ENCODE measurements around the gene ECHDC1. TPM values are rescaled to one million over a fixed set of nuclear protein-coding genes. Genes with fewer than 3 reads are reported as not detected.

Gene ECHDC1
- total and polyA plus RNA-seq, 2 experiments from 2014 or later: 60.7 to 96.1 TPM

DNA sequence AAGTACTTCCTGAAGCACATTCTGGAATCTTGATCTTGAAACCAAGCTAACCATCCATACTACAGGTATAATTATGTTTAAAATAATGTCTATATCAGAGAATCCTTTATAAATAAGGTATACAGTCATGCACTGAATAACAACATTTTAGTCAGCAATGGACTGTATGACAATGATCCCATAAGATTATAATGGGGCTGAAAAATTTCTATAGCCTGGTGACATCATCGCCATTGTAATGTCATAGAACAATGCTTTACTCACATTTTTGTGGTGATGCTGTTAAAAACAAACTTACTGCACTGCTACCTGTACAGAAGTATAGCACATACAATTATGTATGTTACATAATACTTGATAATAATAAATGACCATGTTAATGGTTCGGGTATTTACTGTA lies 44.9 kb downstream of the ECHDC1 start:
- 73% methylated on average over 2 of the region's 2 CpGs for WGBS (ENCODE audit: low lambda C conversion rate, missing lambda C conversion rate)
- H3K79me2 ChIP-seq: peaks cover 30% of the 10 kb centered on the region
- H3K9me2 ChIP-seq (replicated peaks; ENCODE audit: insufficient read depth): no peaks in the 10 kb centered on the region
- H4K20me1 ChIP-seq (ENCODE audit: insufficient read depth, poor library complexity, severe bottlenecking): no peaks in the 10 kb centered on the region
- H3K4me3 ChIP-seq: no peak overlapping the region
- H3K4me2 ChIP-seq: no peak overlapping the region
- H3K9me3 ChIP-seq (ENCODE audit: low read depth): no peaks in the 10 kb centered on the region
- H2AFZ ChIP-seq: no peak overlapping the region
- no peaks in the 10 kb centered on the region for H3K27me3 ChIP-seq
- no peak overlapping the region for H3K27ac ChIP-seq
- TF ChIP-seq, protein P1, sequence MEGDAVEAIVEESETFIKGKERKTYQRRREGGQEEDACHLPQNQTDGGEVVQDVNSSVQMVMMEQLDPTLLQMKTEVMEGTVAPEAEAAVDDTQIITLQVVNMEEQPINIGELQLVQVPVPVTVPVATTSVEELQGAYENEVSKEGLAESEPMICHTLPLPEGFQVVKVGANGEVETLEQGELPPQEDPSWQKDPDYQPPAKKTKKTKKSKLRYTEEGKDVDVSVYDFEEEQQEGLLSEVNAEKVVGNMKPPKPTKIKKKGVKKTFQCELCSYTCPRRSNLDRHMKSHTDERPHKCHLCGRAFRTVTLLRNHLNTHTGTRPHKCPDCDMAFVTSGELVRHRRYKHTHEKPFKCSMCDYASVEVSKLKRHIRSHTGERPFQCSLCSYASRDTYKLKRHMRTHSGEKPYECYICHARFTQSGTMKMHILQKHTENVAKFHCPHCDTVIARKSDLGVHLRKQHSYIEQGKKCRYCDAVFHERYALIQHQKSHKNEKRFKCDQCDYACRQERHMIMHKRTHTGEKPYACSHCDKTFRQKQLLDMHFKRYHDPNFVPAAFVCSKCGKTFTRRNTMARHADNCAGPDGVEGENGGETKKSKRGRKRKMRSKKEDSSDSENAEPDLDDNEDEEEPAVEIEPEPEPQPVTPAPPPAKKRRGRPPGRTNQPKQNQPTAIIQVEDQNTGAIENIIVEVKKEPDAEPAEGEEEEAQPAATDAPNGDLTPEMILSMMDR (IDR thresholded peaks at IDR 0.05; ENCODE audit: poor library complexity): no peak
- TF ChIP-seq EZH2 (IDR thresholded peaks at IDR 0.05; ENCODE audit: borderline replicate concordance): no peak
- no peak for TF ChIP-seq EZH2phosphoT487 (IDR thresholded peaks at IDR 0.05; ENCODE audit: low read depth, severe bottlenecking, unreplicated experiment)
- peaks cover 11% of the 10 kb centered on the region for H3K4me1 ChIP-seq (ENCODE audit: insufficient read depth)
- DNase-seq (ENCODE audit: low spot score): no peak
- H3K36me3 ChIP-seq (replicated peaks; ENCODE audit: insufficient read depth, low read depth): no peaks in the 10 kb centered on the region

GRCh38 chr6:127297502-127298070 lies 45.8 kb downstream of the ECHDC1 start:
- peaks cover 33% of the 10 kb centered on the region for H3K79me2 ChIP-seq
- no peaks in the 10 kb centered on the region for H3K9me3 ChIP-seq (ENCODE audit: low read depth)
- H3K4me1 ChIP-seq (ENCODE audit: insufficient read depth): peaks cover 11% of the 10 kb centered on the region
- H3K4me3 ChIP-seq: no peak overlapping the region
- DNase-seq (ENCODE audit: low spot score): peak; percentile 39
- H4K20me1 ChIP-seq (ENCODE audit: insufficient read depth, poor library complexity, severe bottlenecking): no peaks in the 10 kb centered on the region
- peak overlapping the region; percentile 47 for H3K4me2 ChIP-seq
- no peak for TF ChIP-seq EZH2phosphoT487 (IDR thresholded peaks at IDR 0.05; ENCODE audit: low read depth, severe bottlenecking, unreplicated experiment)
- TF ChIP-seq EZH2 (IDR thresholded peaks at IDR 0.05; ENCODE audit: borderline replicate concordance): no peak
- TF ChIP-seq, protein P1 (IDR thresholded peaks at IDR 0.05; ENCODE audit: poor library complexity): no peak
- WGBS (ENCODE audit: low lambda C conversion rate, missing lambda C conversion rate): 23% methylated on average over 4 of the region's 4 CpGs
- no peaks in the 10 kb centered on the region for H3K36me3 ChIP-seq (replicated peaks; ENCODE audit: insufficient read depth, low read depth)
- no peaks in the 10 kb centered on the region for H3K9me2 ChIP-seq (replicated peaks; ENCODE audit: insufficient read depth)
- H3K27ac ChIP-seq: peak overlapping the region; percentile 29
- no peak overlapping the region for H2AFZ ChIP-seq
- H3K27me3 ChIP-seq: no peaks in the 10 kb centered on the region

- H3K4me2 ChIP-seq: no peak overlapping the region
- 77% methylated on average over 5 of the region's 5 CpGs for WGBS (ENCODE audit: low lambda C conversion rate, missing lambda C conversion rate)
- no peaks in the 10 kb centered on the region for H3K27me3 ChIP-seq
- peaks cover 28% of the 10 kb centered on the region for H3K79me2 ChIP-seq
- H3K27ac ChIP-seq: no peak overlapping the region
- H3K9me3 ChIP-seq (ENCODE audit: low read depth): no peaks in the 10 kb centered on the region
- TF ChIP-seq EZH2 (IDR thresholded peaks at IDR 0.05; ENCODE audit: borderline replicate concordance) (no peak), EZH2phosphoT487 (IDR thresholded peaks at IDR 0.05; ENCODE audit: low read depth, severe bottlenecking, unreplicated experiment) (no peak)
- TF ChIP-seq, protein P1 (IDR thresholded peaks at IDR 0.05; ENCODE audit: poor library complexity): no peak
- no peak overlapping the region for H3K4me3 ChIP-seq
- no peak for DNase-seq (ENCODE audit: low spot score)
- no peaks in the 10 kb centered on the region for H4K20me1 ChIP-seq (ENCODE audit: insufficient read depth, poor library complexity, severe bottlenecking)
- no peaks in the 10 kb centered on the region for H3K4me1 ChIP-seq (ENCODE audit: insufficient read depth)
- H2AFZ ChIP-seq: no peak overlapping the region
- H3K36me3 ChIP-seq (replicated peaks; ENCODE audit: insufficient read depth, low read depth): no peaks in the 10 kb centered on the region
- H3K9me2 ChIP-seq (replicated peaks; ENCODE audit: insufficient read depth): no peaks in the 10 kb centered on the region
These were observed 51.9 kb downstream of the ECHDC1 start for GRCh38 chr6:127291495-127291894.

Measured in hepatocyte (in vitro differentiated cells).